GM12878 (cell line): ENCODE results near the gene SH2D2A. TPM values are rescaled to one million over a fixed set of nuclear protein-coding genes. Genes with fewer than 3 reads are reported as not detected.

Experiments
- ATAC-seq: fragments of 200-7000 bp; cut with Tn5 transposase; 3 replicates; pipeline ENCODE4 v1.9.1; 2020; ENCODE audit warnings: mild to moderate bottlenecking, moderate library complexity
- BruUV-seq: library from RNA; stranded (reverse); fragments of 400-500 nt; replicated peaks from 2 replicates; lab custom pipeline; 2021; lab: Mats Ljungman, UMichigan
- CTCF ChIA-PET: fragments of 300-600 bp; sonication (Branson Sonifier 250); formaldehyde crosslinking; extraction: SDS; loops from one replicate; lab custom pipeline; 2021; ENCODE audit warnings: inconsistent platforms; lab: Yijun Ruan, JAX
- POLR2A ChIA-PET: fragments of 350-600 bp; formaldehyde crosslinking; extraction: SDS; loops from one replicate; lab custom pipeline; 2021; ENCODE audit warnings: inconsistent platforms; lab: Charles Lee
- RAD21 ChIA-PET: fragments of 300-600 bp; sonication (Branson Sonifier 250); formaldehyde crosslinking; loops from one replicate; lab custom pipeline; 2023; ENCODE audit warnings: antibody characterized with exemption; ENCODE audit not compliant: unreplicated experiment; lab: Charles Lee
- SMC1A ChIA-PET: fragments of 300-600 bp; sonication (Branson Sonifier 250); formaldehyde crosslinking; loops from one replicate; lab custom pipeline; 2023; ENCODE audit not compliant: unreplicated experiment, uncharacterized antibody; lab: Charles Lee
- DNase-seq: peaks from one replicate; pipeline ENCODE4 v3.0.0-alpha.2; 2011; ENCODE audit warnings: low read depth, low spot score
- FAIRE-seq: peaks from 3 replicates; lab custom pipeline; 2011; peaks lifted over from hg19 to GRCh38; lab: Jason Lieb, UNC
- H2AFZ ChIP-seq: 2 replicates; pipeline ENCODE4 v1.6.0; 2011; ENCODE audit warnings: low read depth, low read length, control low read depth; ENCODE audit not compliant: control insufficient read depth
- H3K27ac ChIP-seq: 2 replicates; pipeline ENCODE4 v1.5.1; 2011; ENCODE audit warnings: control low read depth; ENCODE audit not compliant: control insufficient read depth, insufficient read depth
- H3K27me3 ChIP-seq, 2 experiments: replicated peaks in 1 of 2; 2 replicates each; pipeline versions ENCODE4 v1.6.0 to v1.6.1; 2011; ENCODE audit warnings: low read length in 1 of 2; ENCODE audit not compliant: control insufficient read depth in 2 of 2, insufficient read depth in 2 of 2
- H3K36me3 ChIP-seq, 2 experiments: 2 replicates each; pipeline ENCODE4 v1.5.1; 2011; ENCODE audit warnings: low read length in 1 of 2; ENCODE audit not compliant: control insufficient read depth in 2 of 2, insufficient read depth in 2 of 2
- H3K4me1 ChIP-seq: 2 replicates; pipeline ENCODE4 v1.6.1; 2011; ENCODE audit warnings: mild to moderate bottlenecking, low read length, moderate library complexity, mixed read lengths; ENCODE audit not compliant: control insufficient read depth, insufficient read depth
- H3K4me2 ChIP-seq: 2 replicates; pipeline ENCODE4 v1.6.0; 2011; ENCODE audit warnings: control low read depth; ENCODE audit not compliant: control insufficient read depth, insufficient read depth
- H3K4me3 ChIP-seq: fragments of 200-600 bp; sonication (generic); 2 replicates; pipeline ENCODE4 v1.5.1; 2016
- H3K79me2 ChIP-seq: 2 replicates; pipeline ENCODE4 v1.6.0; 2011; ENCODE audit warnings: low read length; ENCODE audit not compliant: control insufficient read depth, insufficient read depth
- H3K9ac ChIP-seq: 2 replicates; pipeline ENCODE4 v1.8.0; 2011; ENCODE audit warnings: low read length, control low read depth, mixed read lengths; ENCODE audit not compliant: control insufficient read depth, insufficient read depth
- H3K9me3 ChIP-seq: replicated peaks from 3 replicates; pipeline ENCODE4 v1.5.1; 2011; ENCODE audit warnings: mild to moderate bottlenecking, low read length; ENCODE audit not compliant: control insufficient read depth, insufficient read depth
- H4K20me1 ChIP-seq: 2 replicates; pipeline ENCODE4 v1.6.0; 2011; ENCODE audit not compliant: control insufficient read depth, insufficient read depth
- E2F4 ChIP-seq: IDR thresholded peaks from 2 replicates; pipeline ENCODE4 v1.6.1; 2012; ENCODE audit warnings: low read depth, low read length, improper control_type of control experiment
- EGR1 ChIP-seq, 2 experiments: IDR thresholded peaks; 1 replicate in 1 of 2; 2 replicates in 1 of 2; pipeline ENCODE4 v1.6.1; 2011 to 2012; ENCODE audit warnings: low read depth in 2 of 2, low read length in 2 of 2, borderline replicate concordance in 1 of 2, mild to moderate bottlenecking in 1 of 2, moderate library complexity in 1 of 2
- ETV6 ChIP-seq, 2 experiments: fragments of 450-650 bp in 1 of 2; IDR thresholded peaks in 1 of 2; conservative IDR thresholded peaks in 1 of 2; 2 replicates each; pipeline ENCODE4 v1.6.1; 2014; ENCODE audit warnings: antibody characterized with exemption in 1 of 2, borderline replicate concordance in 1 of 2, low read depth in 1 of 2, mild to moderate bottlenecking in 1 of 2, moderate library complexity in 1 of 2
- NFIC ChIP-seq: IDR thresholded peaks from 2 replicates; pipeline ENCODE4 v1.6.1; 2012; ENCODE audit warnings: low read depth, mild to moderate bottlenecking, inconsistent platforms, low read length, moderate library complexity
- SP1 ChIP-seq: IDR thresholded peaks from one replicate; pipeline ENCODE4 v1.6.1; 2011; ENCODE audit warnings: low read depth, low read length
- ZNF687 ChIP-seq: fragments of 450-650 bp; IDR thresholded peaks from 2 replicates; pipeline ENCODE4 v1.6.1; 2017; ENCODE audit warnings: mild to moderate bottlenecking, moderate library complexity
- WGBS: methylation state at CpG from one replicate; pipeline ENCODE4 v1.1.6; 2016; ENCODE audit warnings: low lambda C conversion rate; ENCODE audit not compliant: insufficient replicate concordance, insufficient coverage; ENCODE audit errors: missing lambda C conversion rate; 5-methylcytosine and 5-hydroxymethylcytosine counted together
- in situ Hi-C: fragments of 300-500 bp; cut with MboI; formaldehyde crosslinking; loops from 9 replicates; pipeline ENCODE4 v1.14.3; 2018; ENCODE audit warnings: mixed read lengths
- intact Hi-C: fragments of 100-400 bp; cut with micrococcal nuclease; formaldehyde crosslinking; loops from one replicate; pipeline ENCODE4 v1.14.2; 2022; ENCODE audit not compliant: unreplicated experiment
- polyA plus RNA-seq, 11 experiments: library from polyadenylated mRNA; depleted of rRNA in 4 of 11; unstranded in 6 of 11; stranded (reverse) in 5 of 11; fragments of >200 nt; fragmentation: Nextera tagmentation in 4 of 11; fragmentation: Illumina TruSeq in 1 of 11; extraction: Ambion mirVana in 4 of 11; extraction: Trizol in 1 of 11; gene quantifications; 1 replicate in 1 of 11; 2 replicates in 10 of 11; pipeline versions ENCODE4 v1.2.1 to v1.2.3, GENCODE V29; 2011 to 2016; ENCODE audit warnings: inconsistent platforms in 2 of 11, missing spikeins in 2 of 11, low read depth in 1 of 11
- total RNA-seq, 4 experiments: library from RNA; depleted of rRNA in 3 of 4; stranded (reverse); fragments of >200 nt in 3 of 4; fragmentation: Illumina TruSeq in 1 of 4; extraction: Trizol in 1 of 4; gene quantifications; 2 replicates each; pipeline versions ENCODE4 v1.2.1 to v1.2.3, GENCODE V29; 2013 to 2021

SH2D2A gene
- total and polyA plus RNA-seq, 10 of the 15 experiments (the other 5 are each of a cell fraction or from before 2014, with no cell fraction given): 0.72 to 15.9 (median 7.0) TPM

- ATAC-seq: peak; percentile 46
- no peaks in the 10 kb centered on the region for H3K9me3 ChIP-seq
- H4K20me1 ChIP-seq: no peaks in the 10 kb centered on the region
- no peak overlapping the region for H3K4me3 ChIP-seq
- no peak overlapping the region for H3K27ac ChIP-seq
- no peak overlapping the region for H3K4me2 ChIP-seq
- ChIA-PET SMC1A (interaction anchor here (1.3 to 1.5 kb wide), 2 partner anchors 10 to 12 kb away, joined by 3 to 7 read pairs; partner anchors contain the start of gene NTRK1), CTCF (interaction anchor here (1.5 to 2.6 kb wide), 6 partner anchors 10 to 123 kb away, joined by 3 to 23 read pairs (median 6); partner anchors contain the start of genes INSRR and NTRK1), RAD21 (interaction anchor here (1.0 to 1.3 kb wide), 3 partner anchors 9 to 11 kb away, joined by 3 to 4 read pairs (median 3); no protein-coding TSS in a partner anchor), POLR2A (interaction anchor here (0.5 to 1.5 kb wide), 3 partner anchors 11 to 60 kb away, joined by 3 to 4 read pairs (median 3); no protein-coding TSS in a partner anchor)
- WGBS: 14% methylated on average over 36 of the region's 36 CpGs
- no peaks in the 10 kb centered on the region for H3K79me2 ChIP-seq
- no peaks in the 10 kb centered on the region for H3K36me3 ChIP-seq
- no peak overlapping the region for H3K9ac ChIP-seq
- H3K27me3 ChIP-seq: peaks cover 0 to 7% of the 10 kb centered on the region in 2 experiments; a peak in 3 of 4 replicates
- DNase-seq: no peak
- no peak for TF ChIP-seq E2F4
- TF ChIP-seq ZNF687: no peak
- TF ChIP-seq SP1: no peak
- no peak for TF ChIP-seq EGR1 (IDR thresholded peaks at IDR 0.05; ENCODE audit: borderline replicate concordance in 1 of 2, low read depth in 2 of 2, low read length in 2 of 2)
- no peak for TF ChIP-seq ETV6 (conservative IDR thresholded peaks at IDR 0.05 in 1 of 2, IDR thresholded peaks at IDR 0.05 in 1 of 2; ENCODE audit: borderline replicate concordance in 1 of 2, low read depth in 1 of 2)
- no peak for TF ChIP-seq NFIC
- in situ Hi-C loops (no loop called here), intact Hi-C loops (no loop called here)
- FAIRE-seq: no peak
- no peaks in the 10 kb centered on the region for H3K4me1 ChIP-seq
- H2AFZ ChIP-seq: no peak overlapping the region
- BruUV-seq: no TSS peak
Measured at GRCh38 chr1:156848461-156849150, 32.0 kb upstream of the SH2D2A start.
